Breast epithelium (tissue), 4 donors: ENCODE measurements around the gene GABARAP. TPM values are rescaled to one million over a fixed set of nuclear protein-coding genes. Genes with fewer than 3 reads are reported as not detected.

Experiments used
- DNase-seq, 2 donors: peaks; one replicate each; pipeline ENCODE4 v3.0.0-alpha.2; 2019; ENCODE audit warnings: low spot score in 2 of 2
- H3K27ac ChIP-seq, 2 donors: fragments of 200-600 bp; sonication (generic) in 1 of 2; one replicate each; pipeline ENCODE4 v1.5.1; 2016 to 2019; ENCODE audit warnings: mild to moderate bottlenecking in 1 of 2
- H3K27me3 ChIP-seq, 2 donors: fragments of 200-600 bp; sonication (generic) in 1 of 2; one replicate each; pipeline versions ENCODE4 v1.5.1 to v1.6.0; 2017 to 2019; ENCODE audit warnings: control low read depth in 1 of 2, mild to moderate bottlenecking in 1 of 2
- H3K36me3 ChIP-seq: fragments of 200-600 bp; one replicate; pipeline ENCODE4 v1.5.1; 2019
- H3K4me1 ChIP-seq, 2 donors: fragments of 200-600 bp; sonication (generic); one replicate each; pipeline ENCODE4 v1.5.1; 2016 to 2019; ENCODE audit warnings: control low read depth in 1 of 2
- H3K4me3 ChIP-seq, 3 donors: fragments of 200-600 bp; sonication (generic); 1 replicate in 2 of 3; 2 replicates in 1 of 3; pipeline ENCODE4 v1.5.1; 2016 to 2019; ENCODE audit warnings: mild to moderate bottlenecking in 3 of 3, moderate library complexity in 2 of 3
- H3K9me3 ChIP-seq, 2 donors: fragments of 200-600 bp; sonication (generic) in 1 of 2; one replicate each; pipeline ENCODE4 v1.5.1; 2016 to 2019; ENCODE audit warnings: control low read depth in 1 of 2
- POLR2A ChIP-seq: fragments of 450-650 bp; IDR thresholded peaks from one replicate; pipeline ENCODE4 v1.6.1; 2016; ENCODE audit warnings: antibody characterized with exemption, mild to moderate bottlenecking, moderate library complexity
- POLR2AphosphoS5 ChIP-seq, 3 donors: sonication (generic); formaldehyde crosslinking; IDR thresholded peaks; one replicate each; pipeline ENCODE4 v1.6.1; 2017; ENCODE audit warnings: antibody characterized with exemption in 3 of 3
- intact Hi-C: fragments of 100-400 bp; cut with DNase I; formaldehyde crosslinking; loops from one replicate; pipeline ENCODE4 v1.15.1; 2023; ENCODE audit warnings: low total_unique reads
- total RNA-seq, 3 donors: library from RNA; depleted of rRNA; stranded (reverse); fragments of >200 nt; gene quantifications; one replicate each; pipeline ENCODE4 v1.1.0, GENCODE V29; 2016
- TF ChIP-seq, protein P1 (sequence below), 3 donors: fragments of 450-650 bp; IDR thresholded peaks; one replicate each; pipeline ENCODE4 v1.5.1; 2016 to 2017; ENCODE audit warnings: antibody characterized with exemption in 3 of 3, mild to moderate bottlenecking in 3 of 3, moderate library complexity in 3 of 3

Gene GABARAP
- total RNA-seq, 3 donors from 2014 or later, result 620 to 765 (median 631) TPM

DNA sequence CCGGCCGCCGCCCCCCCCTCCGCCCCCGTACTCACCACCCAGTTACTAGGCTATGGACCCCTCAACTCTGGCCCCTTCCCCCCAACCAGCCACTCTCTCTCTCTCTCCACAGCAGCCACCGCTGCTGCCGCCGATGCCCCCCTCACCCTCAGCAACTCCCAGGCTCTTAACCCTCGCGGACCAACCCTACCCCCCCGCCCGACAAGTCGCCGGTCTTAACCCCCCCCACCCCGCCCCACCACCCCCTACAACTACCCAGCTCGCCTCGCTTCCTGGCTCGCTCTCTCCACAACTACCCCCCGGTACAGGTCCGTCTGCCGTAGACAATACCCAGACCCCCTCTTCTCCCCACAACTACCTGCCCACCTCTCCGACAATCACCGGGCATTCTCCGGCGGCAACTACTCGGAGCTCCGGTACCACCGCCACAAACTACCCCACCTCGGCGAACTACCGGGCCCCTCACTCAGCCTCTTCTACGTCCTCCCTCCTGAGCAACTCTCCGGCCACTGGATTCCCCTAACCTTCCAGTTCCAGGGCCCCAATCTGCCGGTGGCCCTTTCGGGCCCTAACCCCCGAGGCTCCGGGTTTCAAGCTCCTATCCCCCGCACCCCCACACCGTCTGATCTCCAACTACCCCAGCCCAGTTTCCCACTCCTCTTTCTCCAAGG, 3.7 kb downstream of the GABARAP start:
- H3K9me3 ChIP-seq, result no peaks in the 10 kb centered on the region
- no peaks in the 10 kb centered on the region for H3K36me3 ChIP-seq
- TF ChIP-seq POLR2A (no peak), POLR2AphosphoS5 (IDR thresholded peaks at IDR 0.05) (no peak)
- TF ChIP-seq, protein P1, sequence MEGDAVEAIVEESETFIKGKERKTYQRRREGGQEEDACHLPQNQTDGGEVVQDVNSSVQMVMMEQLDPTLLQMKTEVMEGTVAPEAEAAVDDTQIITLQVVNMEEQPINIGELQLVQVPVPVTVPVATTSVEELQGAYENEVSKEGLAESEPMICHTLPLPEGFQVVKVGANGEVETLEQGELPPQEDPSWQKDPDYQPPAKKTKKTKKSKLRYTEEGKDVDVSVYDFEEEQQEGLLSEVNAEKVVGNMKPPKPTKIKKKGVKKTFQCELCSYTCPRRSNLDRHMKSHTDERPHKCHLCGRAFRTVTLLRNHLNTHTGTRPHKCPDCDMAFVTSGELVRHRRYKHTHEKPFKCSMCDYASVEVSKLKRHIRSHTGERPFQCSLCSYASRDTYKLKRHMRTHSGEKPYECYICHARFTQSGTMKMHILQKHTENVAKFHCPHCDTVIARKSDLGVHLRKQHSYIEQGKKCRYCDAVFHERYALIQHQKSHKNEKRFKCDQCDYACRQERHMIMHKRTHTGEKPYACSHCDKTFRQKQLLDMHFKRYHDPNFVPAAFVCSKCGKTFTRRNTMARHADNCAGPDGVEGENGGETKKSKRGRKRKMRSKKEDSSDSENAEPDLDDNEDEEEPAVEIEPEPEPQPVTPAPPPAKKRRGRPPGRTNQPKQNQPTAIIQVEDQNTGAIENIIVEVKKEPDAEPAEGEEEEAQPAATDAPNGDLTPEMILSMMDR (IDR thresholded peaks at IDR 0.05), result no peak
- peak overlapping the region; percentile 97 to 100 for H3K27ac ChIP-seq
- H3K4me3 ChIP-seq, result peak overlapping the region; percentile 85 to 99 (median 89)
- intact Hi-C loops, result no loop called here
- no peaks in the 10 kb centered on the region for H3K27me3 ChIP-seq
- peaks cover 4 to 26% of the 10 kb centered on the region in 2 donors for H3K4me1 ChIP-seq
- DNase-seq, result no peak

DNA sequence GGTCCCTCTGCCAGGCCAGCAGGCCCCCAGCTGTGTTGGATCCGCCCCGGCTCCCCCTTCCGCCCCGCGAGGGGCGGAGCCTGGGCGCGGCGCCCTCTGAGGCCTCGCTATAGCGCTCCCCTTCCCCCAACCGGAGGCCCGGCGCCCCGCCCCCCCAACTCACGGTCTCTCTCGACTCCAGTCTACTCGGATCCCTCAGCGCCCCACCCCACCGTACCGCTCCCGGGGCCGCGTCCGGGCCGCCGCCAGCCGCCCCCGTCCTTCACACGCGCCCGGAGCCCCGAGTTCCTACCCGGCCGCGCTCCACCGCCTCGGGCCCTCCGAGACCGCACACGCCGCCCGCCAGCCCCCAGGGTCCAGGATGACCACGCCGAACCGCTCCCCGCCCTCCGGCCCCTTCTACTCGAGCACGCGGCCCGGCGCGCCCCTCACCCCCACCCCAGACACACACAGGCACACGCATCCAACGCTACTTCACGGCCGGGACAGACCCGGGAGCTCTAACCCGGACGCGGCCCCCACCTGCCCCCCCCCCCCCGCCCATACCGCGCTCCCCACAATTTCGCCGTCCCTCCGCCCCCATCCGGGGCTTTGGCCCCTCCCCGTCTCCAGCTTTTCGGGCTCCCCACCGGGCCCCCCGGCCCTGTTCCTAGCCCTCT, 4.4 kb downstream of the GABARAP start:
- intact Hi-C loops, result no loop called here
- H3K4me1 ChIP-seq, result peaks cover 4 to 26% of the 10 kb centered on the region in 2 donors
- DNase-seq, result peak in 1 of 2 donors; percentile 71

DNA sequence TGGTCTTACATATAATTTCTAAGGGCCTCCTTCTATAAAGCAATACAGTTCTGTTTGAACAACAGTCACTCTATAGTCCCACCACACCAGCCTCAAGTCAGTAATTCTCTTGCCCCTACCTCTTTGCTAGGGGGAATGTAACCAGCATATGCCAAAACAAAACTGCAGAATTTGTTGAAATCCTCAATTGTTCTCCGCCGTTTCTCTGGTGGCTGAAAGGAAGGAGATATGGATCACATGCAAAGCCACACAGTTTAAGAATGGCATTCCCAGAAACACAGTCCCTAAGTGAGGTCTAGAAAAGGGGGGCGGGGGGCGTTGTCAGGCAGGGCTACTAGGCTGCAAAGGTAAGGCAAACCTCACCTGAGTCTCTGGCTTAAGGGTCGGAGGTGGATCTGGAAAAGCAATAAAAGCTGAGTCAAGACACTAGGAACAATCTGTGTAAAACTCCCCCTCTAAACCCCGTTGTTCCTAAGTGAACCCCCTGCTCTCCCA, 4.9 kb downstream of the GABARAP start:
- peaks cover 4 to 26% of the 10 kb centered on the region in 2 donors for H3K4me1 ChIP-seq
- no peaks in the 10 kb centered on the region for H3K36me3 ChIP-seq
- TF ChIP-seq POLR2AphosphoS5 (IDR thresholded peaks at IDR 0.05) (no peak), POLR2A (no peak)
- TF ChIP-seq, protein P1 (IDR thresholded peaks at IDR 0.05), result no peak
- intact Hi-C loops, result no loop called here
- H3K27me3 ChIP-seq, result no peaks in the 10 kb centered on the region
- no peak for DNase-seq
- peak overlapping the region; percentile 85 to 99 (median 89) for H3K4me3 ChIP-seq
- no peaks in the 10 kb centered on the region for H3K9me3 ChIP-seq
- H3K27ac ChIP-seq, result peak overlapping the region; percentile 97 to 100

More for the DNA sequence above, 4.4 kb downstream of the GABARAP start:
- peak in 1 of 3 donors; percentile 23 for TF ChIP-seq POLR2AphosphoS5 (IDR thresholded peaks at IDR 0.05)
- TF ChIP-seq, protein P1 (IDR thresholded peaks at IDR 0.05), result no peak
- H3K27me3 ChIP-seq, result no peaks in the 10 kb centered on the region
- H3K36me3 ChIP-seq, result no peaks in the 10 kb centered on the region
- no peaks in the 10 kb centered on the region for H3K9me3 ChIP-seq
- H3K27ac ChIP-seq, result peak overlapping the region; percentile 97 to 100
- peak overlapping the region; percentile 85 to 99 (median 89) for H3K4me3 ChIP-seq

DNA sequence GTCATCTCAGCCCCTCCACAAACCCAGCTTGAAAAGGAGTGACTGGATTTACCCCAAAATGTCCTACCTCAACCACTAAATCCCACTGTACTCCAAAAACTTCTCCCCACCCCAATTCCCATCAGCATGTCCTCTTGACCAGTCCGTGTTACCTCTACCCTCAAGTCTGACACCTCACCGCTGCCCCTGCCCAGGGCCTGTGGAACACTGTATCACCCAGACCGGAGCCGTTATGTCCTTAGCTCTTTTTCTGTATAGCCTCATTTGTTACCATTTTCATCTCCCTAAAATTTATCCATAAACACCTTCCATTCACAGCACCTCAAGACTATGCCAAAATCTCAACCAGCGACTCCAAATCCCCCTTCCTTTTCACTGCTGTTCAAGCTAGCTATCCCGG, 5.4 kb downstream of the GABARAP start:
- Histone ChIP-seq H3K4me1 (peaks cover 4 to 29% of the 10 kb centered on the region in 2 donors), H3K4me3 (no peak overlapping the region), H3K27ac (peak overlapping the region; percentile 93 to 97), H3K9me3 (no peaks in the 10 kb centered on the region), H3K36me3 (no peaks in the 10 kb centered on the region), H3K27me3 (no peaks in the 10 kb centered on the region)
- DNase-seq, result no peak
- intact Hi-C loops, result no loop called here
- TF ChIP-seq, protein P1 (IDR thresholded peaks at IDR 0.05), result no peak
- TF ChIP-seq POLR2A (no peak), POLR2AphosphoS5 (IDR thresholded peaks at IDR 0.05) (no peak)
